ENCODE data around the gene SLC9A3. TPM values are rescaled to one million over a fixed set of nuclear protein-coding genes. Genes with fewer than 3 reads are reported as not detected.

The SLC9A3 gene
- total RNA-seq, 1 donor from 2014 or later = 9.9 TPM

DNA sequence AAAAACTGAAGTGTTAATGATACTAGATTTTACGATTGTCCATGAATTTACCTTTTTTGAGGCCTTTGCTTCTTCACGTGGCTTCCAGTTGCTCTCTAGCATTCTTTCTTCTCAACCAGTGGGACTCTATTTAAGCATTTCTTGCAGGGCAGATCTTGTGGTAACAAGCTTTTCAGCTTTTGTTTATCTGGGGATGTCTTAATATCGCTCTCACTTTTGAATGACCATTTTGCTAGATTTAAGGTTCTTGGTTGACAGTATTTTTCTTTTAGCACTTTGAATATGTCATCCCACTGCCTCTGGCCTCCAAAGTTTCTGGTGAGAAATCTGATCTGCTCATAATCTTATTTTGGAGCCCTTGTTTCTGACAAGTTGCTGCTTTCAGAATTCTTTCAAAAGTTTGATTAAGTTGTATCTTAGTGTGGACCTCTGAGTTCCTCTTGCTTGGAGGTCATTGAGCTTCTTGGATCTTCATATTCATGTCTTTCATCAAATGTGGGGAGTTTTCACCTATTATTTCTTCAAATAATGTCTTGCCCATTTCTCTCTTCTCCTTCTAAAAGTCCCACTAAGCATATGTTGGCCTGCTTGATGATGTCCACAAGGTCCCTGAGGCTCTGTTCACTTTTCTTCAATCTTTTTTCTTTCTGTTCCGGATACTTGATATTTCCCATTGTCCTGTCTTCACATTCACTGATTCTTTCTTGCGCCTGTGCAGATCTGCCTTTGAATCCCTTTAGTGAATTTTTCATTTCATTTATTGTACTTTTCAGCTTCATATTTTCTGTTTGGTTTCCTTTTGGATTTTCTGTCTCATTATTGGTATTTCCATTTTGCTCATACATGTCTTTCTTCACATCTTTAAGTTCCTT lies 72.4 kb downstream of the SLC9A3 start:
- DNase-seq (ENCODE audit: low spot score in 2 of 2) = no peak
- Histone ChIP-seq H3K9me3 (peaks cover 7 to 14% of the 10 kb centered on the region in 2 donors), H3K27me3 (no peaks in the 10 kb centered on the region), H3K4me3 (no peak overlapping the region), H3K36me3 (peaks cover 82 to 94% of the 10 kb centered on the region in 2 donors), H3K27ac (no peak overlapping the region), H3K4me1 (no peaks in the 10 kb centered on the region)
- TF ChIP-seq, protein P1, sequence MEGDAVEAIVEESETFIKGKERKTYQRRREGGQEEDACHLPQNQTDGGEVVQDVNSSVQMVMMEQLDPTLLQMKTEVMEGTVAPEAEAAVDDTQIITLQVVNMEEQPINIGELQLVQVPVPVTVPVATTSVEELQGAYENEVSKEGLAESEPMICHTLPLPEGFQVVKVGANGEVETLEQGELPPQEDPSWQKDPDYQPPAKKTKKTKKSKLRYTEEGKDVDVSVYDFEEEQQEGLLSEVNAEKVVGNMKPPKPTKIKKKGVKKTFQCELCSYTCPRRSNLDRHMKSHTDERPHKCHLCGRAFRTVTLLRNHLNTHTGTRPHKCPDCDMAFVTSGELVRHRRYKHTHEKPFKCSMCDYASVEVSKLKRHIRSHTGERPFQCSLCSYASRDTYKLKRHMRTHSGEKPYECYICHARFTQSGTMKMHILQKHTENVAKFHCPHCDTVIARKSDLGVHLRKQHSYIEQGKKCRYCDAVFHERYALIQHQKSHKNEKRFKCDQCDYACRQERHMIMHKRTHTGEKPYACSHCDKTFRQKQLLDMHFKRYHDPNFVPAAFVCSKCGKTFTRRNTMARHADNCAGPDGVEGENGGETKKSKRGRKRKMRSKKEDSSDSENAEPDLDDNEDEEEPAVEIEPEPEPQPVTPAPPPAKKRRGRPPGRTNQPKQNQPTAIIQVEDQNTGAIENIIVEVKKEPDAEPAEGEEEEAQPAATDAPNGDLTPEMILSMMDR (IDR thresholded peaks at IDR 0.05) = no peak
- intact Hi-C loops (cut with DNase I) = no loop called here

DNA sequence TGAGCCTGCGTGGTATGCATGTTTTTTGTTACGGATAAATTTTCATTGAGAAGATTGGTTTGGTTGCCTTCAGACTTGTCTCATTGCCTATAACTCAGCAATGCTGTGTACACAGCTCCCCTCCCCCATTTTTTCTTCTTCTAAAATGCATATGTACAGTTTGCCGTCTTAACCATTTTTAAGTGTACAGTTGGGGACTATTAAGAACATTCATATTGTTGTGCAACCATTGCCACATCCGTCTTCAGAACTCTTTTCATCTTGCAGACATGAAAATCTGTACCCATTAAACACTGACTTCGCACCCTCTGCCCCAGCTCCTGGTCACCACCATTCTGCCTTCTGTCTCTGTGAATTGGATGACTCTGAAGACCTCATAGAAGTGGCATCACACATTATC lies 75.1 kb downstream of the SLC9A3 start:
- intact Hi-C loops (cut with DNase I) = loop anchor here (10.0 kb wide), 2 partner anchors 166 to 174 kb away; partner anchors contain the start of genes CEP72 and PDCD6
- TF ChIP-seq, protein P1 (IDR thresholded peaks at IDR 0.05) = no peak
- peaks cover under 1 to 3% of the 10 kb centered on the region in 2 donors for H3K4me1 ChIP-seq
- H3K4me3 ChIP-seq = no peak overlapping the region
- no peak overlapping the region for H3K27ac ChIP-seq
- peaks cover 69 to 82% of the 10 kb centered on the region in 2 donors for H3K36me3 ChIP-seq
- peak in 1 of 2 donors; percentile 9 for DNase-seq (ENCODE audit: low spot score in 2 of 2)
- H3K9me3 ChIP-seq = peaks cover 7 to 14% of the 10 kb centered on the region in 2 donors
- no peaks in the 10 kb centered on the region for H3K27me3 ChIP-seq

DNA sequence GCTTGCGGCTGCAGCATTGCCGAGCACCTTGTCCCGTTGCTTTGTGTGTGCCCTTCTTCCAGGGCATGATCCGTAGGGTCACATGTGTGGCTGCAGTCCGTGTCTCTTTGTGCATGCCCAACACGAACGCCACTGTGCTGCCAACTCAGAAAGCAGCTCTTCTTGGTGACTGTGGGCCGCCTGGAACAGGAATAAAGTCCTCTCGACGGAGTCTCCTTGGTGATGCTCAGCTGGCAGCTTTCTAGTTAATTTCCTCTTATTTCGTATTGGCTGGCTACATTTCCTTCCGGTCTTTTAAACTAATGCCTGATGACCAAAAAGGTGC lies 75.5 kb downstream of the SLC9A3 start:
- no peak for DNase-seq (ENCODE audit: low spot score in 2 of 2)

DNA sequence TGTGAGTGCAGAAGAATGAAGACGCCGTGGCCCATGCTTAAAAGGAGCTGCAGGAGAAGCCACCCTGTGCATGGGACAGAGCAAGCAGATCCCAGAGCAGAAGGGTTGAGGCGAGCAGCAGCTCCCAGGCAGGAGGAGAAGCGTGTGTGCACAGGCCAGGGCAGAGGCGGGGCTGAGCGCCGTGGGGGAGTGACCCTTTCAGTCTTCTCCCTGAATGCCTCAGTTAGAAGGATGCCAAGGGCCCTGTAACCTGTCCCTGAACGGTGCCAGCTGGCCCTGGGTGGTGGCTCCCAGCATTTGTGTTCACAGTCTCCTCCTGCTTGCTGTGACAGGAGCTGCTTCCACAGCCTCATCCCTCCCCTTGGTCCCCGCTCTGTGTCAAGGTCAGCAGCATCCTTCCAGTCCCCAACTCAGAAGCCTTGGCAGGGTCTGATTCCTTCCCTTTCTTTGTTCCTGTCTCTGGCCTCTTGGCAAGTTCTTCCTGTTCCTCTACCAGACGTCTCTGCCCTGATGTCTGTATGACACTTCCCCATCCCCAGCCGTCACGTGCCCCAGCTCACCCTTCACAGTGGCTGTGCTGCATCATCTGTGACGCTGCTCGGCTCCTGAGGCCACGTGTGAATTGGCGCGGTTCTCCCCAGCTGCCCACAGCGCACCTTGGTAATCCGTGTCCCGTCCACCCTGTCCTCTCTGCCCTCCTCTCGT lies 76.0 kb downstream of the SLC9A3 start:
- TF ChIP-seq, protein P1 (IDR thresholded peaks at IDR 0.05) = no peak
- Histone ChIP-seq H3K4me3 (no peak overlapping the region), H3K36me3 (peaks cover 60 to 72% of the 10 kb centered on the region in 2 donors), H3K27ac (no peak overlapping the region), H3K4me1 (peaks cover 6 to 7% of the 10 kb centered on the region in 2 donors), H3K9me3 (peaks cover 7 to 14% of the 10 kb centered on the region in 2 donors), H3K27me3 (no peaks in the 10 kb centered on the region)
- intact Hi-C loops (cut with DNase I) = loop anchor here (10.0 kb wide), 2 partner anchors 167 to 173 kb away; partner anchors contain the start of genes CEP72 and PDCD6
- DNase-seq (ENCODE audit: low spot score in 2 of 2) = peak; percentile 44 to 77

More for the DNA sequence above, 75.5 kb downstream of the SLC9A3 start:
- H3K4me3 ChIP-seq = no peak overlapping the region
- no peak overlapping the region for H3K27ac ChIP-seq
- intact Hi-C loops (cut with DNase I) = loop anchor here (10.0 kb wide), 2 partner anchors 166 to 174 kb away; partner anchors contain the start of genes CEP72 and PDCD6
- H3K4me1 ChIP-seq = peaks cover 5 to 7% of the 10 kb centered on the region in 2 donors
- H3K27me3 ChIP-seq = no peaks in the 10 kb centered on the region
- H3K9me3 ChIP-seq = peaks cover 7 to 14% of the 10 kb centered on the region in 2 donors
- peaks cover 65 to 77% of the 10 kb centered on the region in 2 donors for H3K36me3 ChIP-seq
- TF ChIP-seq, protein P1 (IDR thresholded peaks at IDR 0.05) = no peak

DNA sequence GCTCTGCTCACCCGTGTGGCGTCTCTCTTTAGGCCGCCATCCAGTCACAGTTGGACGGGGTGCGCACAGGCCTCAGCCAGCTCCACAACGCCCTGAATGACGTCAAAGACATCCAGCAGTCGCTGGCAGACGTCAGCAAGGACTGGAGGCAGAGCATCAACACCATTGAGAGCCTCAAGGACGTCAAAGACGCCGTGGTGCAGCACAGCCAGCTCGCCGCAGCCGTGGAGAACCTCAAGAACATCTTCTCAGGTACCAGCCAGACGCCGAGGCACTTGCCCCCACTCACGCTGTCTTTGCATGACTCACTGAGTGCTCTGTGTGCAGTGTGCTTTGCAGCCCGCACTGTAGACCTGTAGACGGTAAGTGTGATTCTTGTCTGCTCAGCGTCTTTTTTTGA lies 76.7 kb downstream of the SLC9A3 start:
- Histone ChIP-seq H3K27me3 (no peaks in the 10 kb centered on the region), H3K4me3 (no peak overlapping the region), H3K27ac (no peak overlapping the region), H3K4me1 (peaks cover 6 to 7% of the 10 kb centered on the region in 2 donors), H3K9me3 (peaks cover 7 to 12% of the 10 kb centered on the region in 2 donors), H3K36me3 (peaks cover 53 to 65% of the 10 kb centered on the region in 2 donors)
- peak in 1 of 2 donors; percentile 56 for DNase-seq (ENCODE audit: low spot score in 2 of 2)
- TF ChIP-seq, protein P1 (IDR thresholded peaks at IDR 0.05) = no peak
- intact Hi-C loops (cut with DNase I) = loop anchor here (10.0 kb wide), 2 partner anchors 167 to 173 kb away; partner anchors contain the start of genes CEP72 and PDCD6
